Gastrocnemius medialis (tissue), 4 donors: Measurements from ENCODE around the gene CKMT1A. TPM values are rescaled to one million over a fixed set of nuclear protein-coding genes. Genes with fewer than 3 reads are reported as not detected.
"Not testable (repeated sequence)": the region's sequence is repeated elsewhere in the genome, so short reads cannot be mapped to it uniquely, and the experiment has no call there.

Source experiments
- ATAC-seq, 2 donors: fragments of 150-250 bp; one replicate each; pipeline ENCODE4 v1.9.1; 2016
- DNase-seq, 2 donors: peaks; one replicate each; pipeline ENCODE4 v3.0.0-alpha.2; 2019
- H3K27ac ChIP-seq, 4 donors: fragments of 200-600 bp; sonication (generic); 1 replicate in 1 of 4; 2 replicates in 3 of 4; pipeline ENCODE4 v1.5.1; 2016 to 2018; ENCODE audit warnings: mild to moderate bottlenecking in 2 of 4, moderate library complexity in 1 of 4
- H3K27me3 ChIP-seq, 3 donors: fragments of 200-600 bp; sonication (generic) in 2 of 3; 1 replicate in 1 of 3; 2 replicates in 2 of 3; pipeline versions ENCODE4 v1.5.1 to v1.6.0; 2016 to 2019; ENCODE audit warnings: mild to moderate bottlenecking in 1 of 3, moderate library complexity in 1 of 3
- H3K36me3 ChIP-seq, 2 donors: fragments of 200-600 bp; sonication (generic) in 1 of 2; one replicate each; pipeline ENCODE4 v1.5.1; 2017 to 2018
- H3K4me1 ChIP-seq, 2 donors: fragments of 200-600 bp; sonication (generic) in 1 of 2; one replicate each; pipeline ENCODE4 v1.5.1; 2016 to 2017; ENCODE audit warnings: mild to moderate bottlenecking in 2 of 2
- H3K4me3 ChIP-seq, 4 donors: fragments of 200-600 bp; sonication (generic) in 3 of 4; 1 replicate in 1 of 4; 2 replicates in 3 of 4; pipeline ENCODE4 v1.5.1; 2016 to 2019; ENCODE audit warnings: mild to moderate bottlenecking in 2 of 4
- H3K9me3 ChIP-seq, 3 donors: fragments of 200-600 bp; sonication (generic) in 2 of 3; 1 replicate in 1 of 3; 2 replicates in 2 of 3; pipeline ENCODE4 v1.5.1; 2016 to 2019
- CTCF ChIP-seq, 5 experiments: fragments of 450-650 bp in 3 of 5; fragments of 200-600 bp in 2 of 5; sonication (generic) in 2 of 5; IDR thresholded peaks in 4 of 5; conservative IDR thresholded peaks in 1 of 5; 1 replicate in 4 of 5; 2 replicates in 1 of 5; pipeline ENCODE4 v1.5.1; 2016 to 2019; ENCODE audit warnings: antibody characterized with exemption in 5 of 5, mild to moderate bottlenecking in 3 of 5, moderate library complexity in 3 of 5
- POLR2A ChIP-seq, 2 donors: fragments of 450-650 bp; IDR thresholded peaks; one replicate each; pipeline ENCODE4 v1.6.1; 2017; ENCODE audit warnings: antibody characterized with exemption in 2 of 2, mild to moderate bottlenecking in 2 of 2, moderate library complexity in 2 of 2
- in situ Hi-C, 4 donors: fragments of 200-750 bp; cut with MboI; loops; one replicate each; pipeline versions ENCODE4 v1.15.0 to v1.8.0; 2017; ENCODE audit warnings: low sequenced_read_pairs in 4 of 4
- intact Hi-C: fragments of 100-400 bp; cut with DNase I; formaldehyde crosslinking; loops from one replicate; pipeline ENCODE4 v1.15.1; 2023; ENCODE audit warnings: low total_unique reads
- total RNA-seq, 4 donors: library from RNA; depleted of rRNA; stranded (reverse); fragments of >200 nt; gene quantifications; one replicate each; pipeline versions ENCODE4 v1.1.0 to v1.2.3, GENCODE V29; 2016

The CKMT1A gene
- total RNA-seq, 4 donors from 2014 or later: 0.41 TPM; not detected in 3

DNA sequence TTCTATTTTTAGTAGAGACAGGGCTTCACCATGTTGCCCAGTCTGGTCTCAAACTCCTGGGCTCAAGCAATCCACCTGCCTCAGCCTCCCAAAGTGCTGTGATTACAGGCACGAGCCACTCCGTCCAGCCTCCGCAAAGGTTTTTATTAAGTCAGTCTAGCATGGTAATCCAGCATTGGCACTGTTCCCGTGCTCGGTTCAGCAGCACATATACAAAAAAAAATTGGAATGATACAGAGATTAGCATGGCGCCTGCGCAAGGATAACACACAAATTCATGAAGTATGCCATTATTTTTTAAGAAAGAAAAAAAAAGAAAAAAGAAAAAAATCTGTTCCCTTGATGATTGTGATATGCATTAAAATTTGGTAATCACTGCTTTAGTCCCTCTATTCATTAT lies 8.5 kb downstream of the CKMT1A start:
- Histone ChIP-seq H3K27me3 (no peaks in the 10 kb centered on the region), H3K4me3 (no peak overlapping the region), H3K36me3 (no peaks in the 10 kb centered on the region), H3K4me1 (no peaks in the 10 kb centered on the region), H3K9me3 (no peaks in the 10 kb centered on the region), H3K27ac (no peak overlapping the region)
- ATAC-seq (no peak), DNase-seq (no peak)
- no peak for TF ChIP-seq POLR2A (IDR thresholded peaks at IDR 0.05)
- no peak for TF ChIP-seq CTCF (IDR thresholded peaks at IDR 0.05 in 4 of 5, conservative IDR thresholded peaks at IDR 0.05 in 1 of 5)
- in situ Hi-C loops: no loop called here
- intact Hi-C loops: no loop called here

DNA sequence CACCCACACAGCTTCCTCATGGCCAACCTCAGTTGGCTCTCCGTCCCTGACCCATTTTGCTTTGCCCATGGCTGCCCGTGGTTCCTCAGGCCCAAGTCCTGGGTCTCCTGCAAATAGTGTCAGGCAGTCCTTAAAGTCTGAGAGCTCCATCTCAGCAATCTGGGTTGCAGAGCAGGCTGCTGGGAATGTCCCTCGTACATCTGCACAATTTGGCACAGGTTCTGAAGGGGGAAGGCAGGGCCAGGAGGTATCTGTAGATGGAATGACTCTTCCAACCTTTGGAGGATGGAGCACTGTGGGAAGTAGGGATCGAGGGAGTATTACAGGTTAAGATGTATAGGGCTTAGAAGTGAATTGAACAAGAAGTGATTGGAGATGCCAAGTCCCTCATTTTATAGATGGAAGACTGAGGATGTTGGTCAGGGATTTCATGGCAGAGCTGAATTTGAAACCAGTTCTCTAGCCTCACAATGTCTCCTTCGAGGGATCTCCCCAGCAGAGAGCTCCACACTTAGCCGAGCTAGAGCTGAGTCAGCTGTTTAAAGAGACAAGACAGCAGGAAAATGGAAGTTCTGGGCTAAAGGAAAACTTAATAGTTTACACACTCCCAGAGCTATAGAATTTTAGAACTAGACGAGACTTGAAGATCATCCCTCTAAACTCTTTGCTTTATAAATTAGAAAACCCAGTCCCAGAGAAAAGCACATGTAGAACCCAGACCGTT lies 9.2 kb downstream of the CKMT1A start:
- H3K4me3 ChIP-seq: no peak overlapping the region
- intact Hi-C loops: no loop called here
- H3K4me1 ChIP-seq: no peaks in the 10 kb centered on the region
- H3K36me3 ChIP-seq: no peaks in the 10 kb centered on the region
- in situ Hi-C loops: no loop called here
- TF ChIP-seq POLR2A (IDR thresholded peaks at IDR 0.05) (no peak), CTCF (IDR thresholded peaks at IDR 0.05 in 4 of 5, conservative IDR thresholded peaks at IDR 0.05 in 1 of 5) (no peak)
- no peak overlapping the region for H3K27ac ChIP-seq
- H3K9me3 ChIP-seq: no peaks in the 10 kb centered on the region
- no peaks in the 10 kb centered on the region for H3K27me3 ChIP-seq
- DNase-seq (no peak), ATAC-seq (no peak)

DNA sequence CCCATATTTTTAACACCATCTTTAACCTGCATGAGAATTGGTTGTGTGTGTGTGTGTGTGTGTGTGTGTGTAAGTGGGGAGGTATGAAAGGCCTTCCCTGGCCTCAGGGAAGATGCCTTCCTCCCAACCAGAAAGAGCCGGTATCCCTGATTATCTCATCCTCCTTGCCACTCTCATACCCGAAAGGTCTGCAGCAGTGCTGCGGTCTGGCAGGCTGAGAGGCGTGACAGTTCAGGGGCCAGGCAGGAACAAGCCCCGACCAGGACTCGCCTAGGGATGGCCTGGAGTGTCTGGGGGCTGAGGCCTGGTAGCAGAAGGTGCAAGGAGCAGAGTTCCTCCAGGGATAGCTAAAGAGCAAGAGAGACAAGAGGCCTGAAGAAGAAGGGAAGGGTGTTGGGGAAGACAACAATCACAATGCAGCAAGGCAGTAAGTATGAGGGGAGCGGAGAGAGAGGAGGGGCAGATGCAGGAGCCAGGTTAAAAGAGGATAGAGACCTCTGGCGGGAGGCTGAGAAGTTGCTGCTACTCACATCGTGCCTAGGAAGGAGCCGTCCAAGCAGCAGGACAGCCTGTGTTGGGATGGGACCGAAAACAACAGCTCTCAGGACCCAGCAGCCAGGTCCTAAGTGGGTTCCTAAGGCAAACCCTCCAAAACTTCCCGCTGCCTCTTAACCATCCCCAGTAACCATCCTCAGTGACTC lies 16.9 kb downstream of the CKMT1A start:
- intact Hi-C loops, H3K27ac ChIP-seq, H3K4me1 ChIP-seq, ATAC-seq, H3K36me3 ChIP-seq, in situ Hi-C loops, H3K4me3 ChIP-seq, DNase-seq, H3K9me3 ChIP-seq, H3K27me3 ChIP-seq: not testable (repeated sequence)

DNA sequence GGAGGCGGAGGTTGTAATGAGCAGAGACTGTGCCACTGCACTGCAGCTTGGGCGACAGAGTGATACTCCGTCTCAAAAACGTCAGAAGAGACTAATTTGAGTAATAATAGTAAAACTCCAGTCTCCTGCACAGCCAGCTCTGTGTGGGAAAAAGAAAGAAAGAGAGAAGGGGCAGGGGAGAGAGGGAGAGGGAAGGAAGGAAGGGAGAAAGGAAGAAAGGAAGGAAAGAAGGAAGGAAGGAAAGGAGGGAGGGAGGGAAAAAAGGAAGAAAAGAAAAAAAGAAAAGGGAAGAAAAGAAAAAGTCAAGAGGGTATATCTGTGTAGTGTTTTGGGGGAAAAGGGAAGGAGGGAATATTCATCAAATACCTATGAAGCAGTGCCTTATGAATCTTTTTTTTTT lies 29.5 kb downstream of the CKMT1A start:
- intact Hi-C loops (no loop called here), in situ Hi-C loops (no loop called here)
- Histone ChIP-seq H3K36me3 (no peaks in the 10 kb centered on the region), H3K27me3 (peaks cover 0 to 3% (median 0%) of the 10 kb centered on the region in 3 donors), H3K9me3 (no peaks in the 10 kb centered on the region), H3K4me1 (no peaks in the 10 kb centered on the region), H3K4me3 (no peak overlapping the region), H3K27ac (no peak overlapping the region)
- DNase-seq: no peak
- TF ChIP-seq CTCF (IDR thresholded peaks at IDR 0.05 in 4 of 5, conservative IDR thresholded peaks at IDR 0.05 in 1 of 5): no peak
- TF ChIP-seq POLR2A (IDR thresholded peaks at IDR 0.05): no peak
- no peak for ATAC-seq

DNA sequence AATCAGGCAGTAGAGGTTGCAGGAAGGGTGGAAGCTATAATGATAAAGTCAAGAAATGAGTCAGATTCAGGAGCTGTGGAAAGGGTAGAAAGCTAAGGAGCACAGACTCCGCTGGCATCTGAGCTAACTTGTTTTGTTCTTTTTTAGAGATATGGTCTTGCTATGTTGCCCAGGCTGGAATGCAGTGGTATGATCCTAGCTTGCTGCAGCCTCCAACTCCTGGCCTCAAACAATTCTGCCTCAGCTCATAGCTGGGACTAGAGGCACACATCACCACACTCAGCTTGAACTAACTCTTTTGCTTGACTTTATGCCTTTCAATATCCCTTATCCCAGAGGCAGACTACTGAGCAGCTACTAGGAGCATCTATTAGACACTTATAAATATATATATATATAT lies 32.6 kb downstream of the CKMT1A start:
- H3K4me1 ChIP-seq, H3K9me3 ChIP-seq, intact Hi-C loops, H3K27ac ChIP-seq, in situ Hi-C loops, H3K27me3 ChIP-seq, H3K36me3 ChIP-seq, DNase-seq, H3K4me3 ChIP-seq, ATAC-seq: not testable (repeated sequence)

DNA sequence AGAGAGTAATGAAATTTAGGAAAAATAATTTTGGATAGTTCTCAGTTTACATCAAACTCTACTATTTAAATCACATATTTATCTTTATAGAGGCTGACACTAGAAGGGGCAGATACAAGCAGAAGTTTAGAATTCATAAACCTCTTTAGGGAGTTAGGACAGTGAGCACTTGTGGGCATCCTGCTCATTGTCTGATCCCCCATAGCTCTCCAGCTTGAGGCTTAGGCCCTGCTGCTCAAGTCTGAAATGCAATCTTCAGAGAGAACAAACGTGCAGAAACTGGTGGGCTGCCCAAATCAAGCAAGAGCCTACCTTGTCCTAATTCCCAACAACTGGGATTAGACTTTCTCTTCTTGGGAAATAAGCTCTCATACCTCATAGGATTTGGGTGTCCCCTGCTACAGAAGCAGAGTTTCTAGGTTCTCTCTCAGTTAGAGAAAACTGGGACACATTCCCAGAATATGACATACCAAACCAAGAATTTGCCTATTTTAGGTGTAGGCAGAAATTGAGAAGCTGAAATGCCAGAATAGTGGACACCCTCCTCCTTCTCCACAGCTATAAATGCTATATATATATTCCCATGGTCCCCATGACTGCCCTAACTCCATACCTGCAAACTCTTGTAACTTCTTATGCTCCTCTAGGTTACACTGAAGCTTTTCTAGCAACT lies 34.5 kb downstream of the CKMT1A start:
- DNase-seq, in situ Hi-C loops, H3K4me1 ChIP-seq, H3K27me3 ChIP-seq, H3K9me3 ChIP-seq, ATAC-seq, H3K27ac ChIP-seq, H3K4me3 ChIP-seq, H3K36me3 ChIP-seq, intact Hi-C loops: not testable (repeated sequence)
